GM23338 (cell line): ENCODE results near the gene SYNRG. TPM values are rescaled to one million over a fixed set of nuclear protein-coding genes. Genes with fewer than 3 reads are reported as not detected.

Experiments used
- ATAC-seq: fragments of 200-7000 bp; cut with Tn5 transposase; 3 replicates; pipeline ENCODE4 v1.9.1; 2020
- DNase-seq: peaks from one replicate; pipeline ENCODE4 v3.0.0-alpha.2; 2015; ENCODE audit warnings: low spot score
- H2AFZ ChIP-seq: fragments of 200-600 bp; sonication (generic); 2 replicates; pipeline ENCODE4 v1.8.0; 2016; ENCODE audit warnings: antibody characterized with exemption, mild to moderate bottlenecking, moderate library complexity
- H3F3A ChIP-seq: fragments of 200-600 bp; sonication (generic); replicated peaks from 2 replicates; pipeline ENCODE4 v1.8.0; 2017; ENCODE audit warnings: antibody characterized with exemption, mixed run types, low read depth
- H3K27ac ChIP-seq: fragments of 200-600 bp; sonication (generic); 2 replicates; pipeline ENCODE4 v1.6.1; 2016; ENCODE audit warnings: low read depth
- H3K27me3 ChIP-seq: fragments of 200-600 bp; sonication (generic); 2 replicates; pipeline ENCODE4 v1.8.0; 2016; ENCODE audit warnings: mild to moderate bottlenecking, mixed run types, moderate library complexity; ENCODE audit not compliant: insufficient read depth
- H3K36me3 ChIP-seq: fragments of 200-600 bp; sonication (generic); 2 replicates; pipeline ENCODE4 v1.8.0; 2016; ENCODE audit warnings: mild to moderate bottlenecking; ENCODE audit not compliant: insufficient read depth
- H3K4me1 ChIP-seq: fragments of 200-600 bp; sonication (generic); 2 replicates; pipeline ENCODE4 v1.8.0; 2016; ENCODE audit warnings: mild to moderate bottlenecking, moderate library complexity; ENCODE audit not compliant: insufficient read depth
- H3K4me2 ChIP-seq: fragments of 200-600 bp; sonication (generic); 2 replicates; pipeline ENCODE4 v1.7.1; 2017; ENCODE audit warnings: mixed run types
- H3K4me3 ChIP-seq: fragments of 200-600 bp; sonication (generic); 2 replicates; pipeline ENCODE4 v1.6.1; 2016; ENCODE audit warnings: mixed run types
- H3K79me2 ChIP-seq: fragments of 200-600 bp; sonication (generic); replicated peaks from 2 replicates; pipeline ENCODE4 v1.8.0; 2017; ENCODE audit warnings: mild to moderate bottlenecking; ENCODE audit not compliant: insufficient read depth
- H3K9me2 ChIP-seq: fragments of 200-600 bp; sonication (generic); 2 replicates; pipeline ENCODE4 v1.8.0; 2017; ENCODE audit not compliant: insufficient read depth
- H4K20me1 ChIP-seq: fragments of 200-600 bp; sonication (generic); replicated peaks from 2 replicates; pipeline ENCODE4 v1.8.0; 2017; ENCODE audit warnings: mild to moderate bottlenecking; ENCODE audit not compliant: insufficient read depth
- H3K27ac Mint-ChIP-seq: 2 replicates; pipeline ENCODE4 v1.8.0; 2020; ENCODE audit warnings: inconsistent platforms, mild to moderate bottlenecking, moderate library complexity, mixed read lengths
- H3K27me3 Mint-ChIP-seq: 3 replicates; pipeline ENCODE4 v1.8.0; 2022; ENCODE audit warnings: low read depth, mild to moderate bottlenecking, moderate library complexity, mixed read lengths, inconsistent platforms; ENCODE audit not compliant: insufficient read depth, poor library complexity
- H3K36me3 Mint-ChIP-seq: 3 replicates; pipeline ENCODE4 v1.8.0; 2021; ENCODE audit warnings: low read depth, mild to moderate bottlenecking, inconsistent platforms, moderate library complexity, mixed read lengths
- H3K4me1 Mint-ChIP-seq: 3 replicates; pipeline ENCODE4 v1.8.0; 2020; ENCODE audit warnings: mild to moderate bottlenecking, inconsistent platforms, mixed read lengths
- H3K4me3 Mint-ChIP-seq: 3 replicates; pipeline ENCODE4 v1.8.0; 2021; ENCODE audit warnings: moderate library complexity, mild to moderate bottlenecking, inconsistent platforms, mixed read lengths
- H3K9me3 Mint-ChIP-seq: 3 replicates; pipeline ENCODE4 v1.8.0; 2020; ENCODE audit warnings: moderate library complexity, mild to moderate bottlenecking, inconsistent platforms, mixed read lengths
- CREB1 ChIP-seq: fragments of 250-450 bp; sonication (Bioruptor Pico); IDR thresholded peaks from 2 replicates; pipeline ENCODE4 v1.5.0; 2020; ENCODE audit warnings: low read depth, mild to moderate bottlenecking, moderate library complexity
- EZH2 ChIP-seq: fragments of 200-600 bp; sonication (generic); IDR thresholded peaks from one replicate; pipeline ENCODE4 v1.8.0; 2017; ENCODE audit warnings: antibody characterized with exemption, mild to moderate bottlenecking, low read depth; ENCODE audit not compliant: unreplicated experiment
- EZH2phosphoT487 ChIP-seq: fragments of 200-600 bp; sonication (generic); IDR thresholded peaks from one replicate; pipeline ENCODE4 v1.8.1; 2018; ENCODE audit warnings: antibody characterized with exemption; ENCODE audit not compliant: unreplicated experiment
- JUNB ChIP-seq: IDR thresholded peaks from one replicate; pipeline ENCODE4 v1.6.1; 2016; ENCODE audit warnings: antibody characterized with exemption; ENCODE audit not compliant: unreplicated experiment
- NANOG ChIP-seq: IDR thresholded peaks from 2 replicates; pipeline ENCODE4 v1.6.1; 2016; ENCODE audit warnings: antibody characterized with exemption, borderline replicate concordance
- POLR2AphosphoS5 ChIP-seq: IDR thresholded peaks from 2 replicates; pipeline ENCODE4 v1.6.1; 2016; ENCODE audit warnings: antibody characterized with exemption, low read depth
- STAT1 ChIP-seq: IDR thresholded peaks from one replicate; pipeline ENCODE4 v1.6.1; 2016; ENCODE audit warnings: antibody characterized with exemption; ENCODE audit not compliant: unreplicated experiment
- ZNF114 ChIP-seq: fragments of 250-450 bp; sonication (Bioruptor Pico); IDR thresholded peaks from 2 replicates; pipeline ENCODE4 v1.5.0; 2020; ENCODE audit warnings: mild to moderate bottlenecking, moderate library complexity
- ZNF331 ChIP-seq: fragments of 250-450 bp; sonication (Bioruptor Pico); IDR thresholded peaks from 2 replicates; pipeline ENCODE4 v1.5.0; 2020; ENCODE audit warnings: low read depth, mild to moderate bottlenecking, moderate library complexity
- polyA plus RNA-seq: library from polyadenylated mRNA; unstranded; fragments of >200 nt; fragmentation: Nextera tagmentation; extraction: Ambion mirVana; gene quantifications from 2 replicates; pipeline ENCODE4 v1.2.1, GENCODE V29; 2016
- total RNA-seq: library from RNA; depleted of rRNA; stranded (reverse); fragments of >200 nt; shearing (Covaris generic); gene quantifications from 2 replicates; pipeline ENCODE4 v1.2.3, GENCODE V29; 2014
- TF ChIP-seq, protein P1 (sequence below): IDR thresholded peaks from one replicate; pipeline ENCODE4 v1.6.1; 2018; ENCODE audit warnings: antibody characterized with exemption; ENCODE audit not compliant: unreplicated experiment
- TF ChIP-seq, protein P2 (sequence below): fragments of 250-450 bp; sonication (Bioruptor Pico); IDR thresholded peaks from 2 replicates; pipeline ENCODE4 v1.5.0; 2020; ENCODE audit warnings: mild to moderate bottlenecking, moderate library complexity
- TF ChIP-seq, protein P3 (sequence below), 2 experiments: fragments of 200-600 bp in 1 of 2; sonication (generic) in 1 of 2; conservative IDR thresholded peaks; 2 replicates each; pipeline versions ENCODE4 v1.5.1 to v1.6.1; 2016 to 2017; ENCODE audit warnings: antibody characterized with exemption in 2 of 2, low read depth in 2 of 2, mild to moderate bottlenecking in 2 of 2, moderate library complexity in 1 of 2
- TF ChIP-seq, protein P4 (sequence below): IDR thresholded peaks from 2 replicates; pipeline ENCODE4 v1.6.1; 2016; ENCODE audit warnings: antibody characterized with exemption

Gene SYNRG
- total and polyA plus RNA-seq, 2 experiments from 2014 or later = 18.6 to 22.6 TPM

DNA sequence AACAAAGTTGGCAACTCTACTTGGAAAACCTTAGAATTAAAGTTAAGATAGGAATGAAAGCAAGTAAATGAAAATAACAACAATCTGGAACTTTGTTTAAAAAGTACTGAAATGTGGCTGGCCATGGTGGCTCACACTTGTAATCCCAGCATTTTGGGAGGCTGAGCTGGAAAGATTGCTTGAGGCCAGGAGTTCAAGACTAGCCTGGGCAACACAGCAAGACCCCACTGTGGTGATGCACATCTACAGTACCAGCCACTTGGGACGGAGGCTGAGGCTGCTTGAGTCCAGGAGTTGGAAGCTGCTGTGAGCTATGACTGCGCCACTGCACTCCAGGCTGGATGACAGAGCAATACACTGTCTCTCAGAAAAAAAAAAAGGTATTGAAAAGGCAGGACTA, 51.7 kb downstream of the SYNRG start:
- Histone ChIP-seq H2AFZ (no peak overlapping the region), H3K27ac (no peak overlapping the region), H3K4me1 (peaks cover 13% of the 10 kb centered on the region), H3K4me3 (no peak overlapping the region), H4K20me1 (no peaks in the 10 kb centered on the region), H3F3A (no peaks in the 10 kb centered on the region), H3K79me2 (no peaks in the 10 kb centered on the region), H3K27me3 (no peaks in the 10 kb centered on the region), H3K36me3 (0 out of 2 replicates have a peak, but pooled peaks cover 2% of the 10 kb centered on the region), H3K9me2 (no peaks in the 10 kb centered on the region), H3K4me2 (no peak overlapping the region)
- ATAC-seq (no peak), DNase-seq (no peak)
- Mint-ChIP-seq H3K36me3 (peaks cover 18% of the 10 kb centered on the region; the same call in 2 of the 3 replicates), H3K27me3 (no peaks in the 10 kb centered on the region), H3K27ac (no peak overlapping the region), H3K4me1 (peaks cover 11% of the 10 kb centered on the region), H3K9me3 (no peaks in the 10 kb centered on the region), H3K4me3 (no peak overlapping the region)
- TF ChIP-seq, protein P1, sequence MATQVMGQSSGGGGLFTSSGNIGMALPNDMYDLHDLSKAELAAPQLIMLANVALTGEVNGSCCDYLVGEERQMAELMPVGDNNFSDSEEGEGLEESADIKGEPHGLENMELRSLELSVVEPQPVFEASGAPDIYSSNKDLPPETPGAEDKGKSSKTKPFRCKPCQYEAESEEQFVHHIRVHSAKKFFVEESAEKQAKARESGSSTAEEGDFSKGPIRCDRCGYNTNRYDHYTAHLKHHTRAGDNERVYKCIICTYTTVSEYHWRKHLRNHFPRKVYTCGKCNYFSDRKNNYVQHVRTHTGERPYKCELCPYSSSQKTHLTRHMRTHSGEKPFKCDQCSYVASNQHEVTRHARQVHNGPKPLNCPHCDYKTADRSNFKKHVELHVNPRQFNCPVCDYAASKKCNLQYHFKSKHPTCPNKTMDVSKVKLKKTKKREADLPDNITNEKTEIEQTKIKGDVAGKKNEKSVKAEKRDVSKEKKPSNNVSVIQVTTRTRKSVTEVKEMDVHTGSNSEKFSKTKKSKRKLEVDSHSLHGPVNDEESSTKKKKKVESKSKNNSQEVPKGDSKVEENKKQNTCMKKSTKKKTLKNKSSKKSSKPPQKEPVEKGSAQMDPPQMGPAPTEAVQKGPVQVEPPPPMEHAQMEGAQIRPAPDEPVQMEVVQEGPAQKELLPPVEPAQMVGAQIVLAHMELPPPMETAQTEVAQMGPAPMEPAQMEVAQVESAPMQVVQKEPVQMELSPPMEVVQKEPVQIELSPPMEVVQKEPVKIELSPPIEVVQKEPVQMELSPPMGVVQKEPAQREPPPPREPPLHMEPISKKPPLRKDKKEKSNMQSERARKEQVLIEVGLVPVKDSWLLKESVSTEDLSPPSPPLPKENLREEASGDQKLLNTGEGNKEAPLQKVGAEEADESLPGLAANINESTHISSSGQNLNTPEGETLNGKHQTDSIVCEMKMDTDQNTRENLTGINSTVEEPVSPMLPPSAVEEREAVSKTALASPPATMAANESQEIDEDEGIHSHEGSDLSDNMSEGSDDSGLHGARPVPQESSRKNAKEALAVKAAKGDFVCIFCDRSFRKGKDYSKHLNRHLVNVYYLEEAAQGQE = no peak
- TF ChIP-seq EZH2 = no peak
- TF ChIP-seq ZNF331 (CRISPR knock-in tag) = no peak
- TF ChIP-seq ZNF114 (CRISPR knock-in tag) = no peak
- TF ChIP-seq POLR2AphosphoS5 = no peak
- TF ChIP-seq, protein P2, sequence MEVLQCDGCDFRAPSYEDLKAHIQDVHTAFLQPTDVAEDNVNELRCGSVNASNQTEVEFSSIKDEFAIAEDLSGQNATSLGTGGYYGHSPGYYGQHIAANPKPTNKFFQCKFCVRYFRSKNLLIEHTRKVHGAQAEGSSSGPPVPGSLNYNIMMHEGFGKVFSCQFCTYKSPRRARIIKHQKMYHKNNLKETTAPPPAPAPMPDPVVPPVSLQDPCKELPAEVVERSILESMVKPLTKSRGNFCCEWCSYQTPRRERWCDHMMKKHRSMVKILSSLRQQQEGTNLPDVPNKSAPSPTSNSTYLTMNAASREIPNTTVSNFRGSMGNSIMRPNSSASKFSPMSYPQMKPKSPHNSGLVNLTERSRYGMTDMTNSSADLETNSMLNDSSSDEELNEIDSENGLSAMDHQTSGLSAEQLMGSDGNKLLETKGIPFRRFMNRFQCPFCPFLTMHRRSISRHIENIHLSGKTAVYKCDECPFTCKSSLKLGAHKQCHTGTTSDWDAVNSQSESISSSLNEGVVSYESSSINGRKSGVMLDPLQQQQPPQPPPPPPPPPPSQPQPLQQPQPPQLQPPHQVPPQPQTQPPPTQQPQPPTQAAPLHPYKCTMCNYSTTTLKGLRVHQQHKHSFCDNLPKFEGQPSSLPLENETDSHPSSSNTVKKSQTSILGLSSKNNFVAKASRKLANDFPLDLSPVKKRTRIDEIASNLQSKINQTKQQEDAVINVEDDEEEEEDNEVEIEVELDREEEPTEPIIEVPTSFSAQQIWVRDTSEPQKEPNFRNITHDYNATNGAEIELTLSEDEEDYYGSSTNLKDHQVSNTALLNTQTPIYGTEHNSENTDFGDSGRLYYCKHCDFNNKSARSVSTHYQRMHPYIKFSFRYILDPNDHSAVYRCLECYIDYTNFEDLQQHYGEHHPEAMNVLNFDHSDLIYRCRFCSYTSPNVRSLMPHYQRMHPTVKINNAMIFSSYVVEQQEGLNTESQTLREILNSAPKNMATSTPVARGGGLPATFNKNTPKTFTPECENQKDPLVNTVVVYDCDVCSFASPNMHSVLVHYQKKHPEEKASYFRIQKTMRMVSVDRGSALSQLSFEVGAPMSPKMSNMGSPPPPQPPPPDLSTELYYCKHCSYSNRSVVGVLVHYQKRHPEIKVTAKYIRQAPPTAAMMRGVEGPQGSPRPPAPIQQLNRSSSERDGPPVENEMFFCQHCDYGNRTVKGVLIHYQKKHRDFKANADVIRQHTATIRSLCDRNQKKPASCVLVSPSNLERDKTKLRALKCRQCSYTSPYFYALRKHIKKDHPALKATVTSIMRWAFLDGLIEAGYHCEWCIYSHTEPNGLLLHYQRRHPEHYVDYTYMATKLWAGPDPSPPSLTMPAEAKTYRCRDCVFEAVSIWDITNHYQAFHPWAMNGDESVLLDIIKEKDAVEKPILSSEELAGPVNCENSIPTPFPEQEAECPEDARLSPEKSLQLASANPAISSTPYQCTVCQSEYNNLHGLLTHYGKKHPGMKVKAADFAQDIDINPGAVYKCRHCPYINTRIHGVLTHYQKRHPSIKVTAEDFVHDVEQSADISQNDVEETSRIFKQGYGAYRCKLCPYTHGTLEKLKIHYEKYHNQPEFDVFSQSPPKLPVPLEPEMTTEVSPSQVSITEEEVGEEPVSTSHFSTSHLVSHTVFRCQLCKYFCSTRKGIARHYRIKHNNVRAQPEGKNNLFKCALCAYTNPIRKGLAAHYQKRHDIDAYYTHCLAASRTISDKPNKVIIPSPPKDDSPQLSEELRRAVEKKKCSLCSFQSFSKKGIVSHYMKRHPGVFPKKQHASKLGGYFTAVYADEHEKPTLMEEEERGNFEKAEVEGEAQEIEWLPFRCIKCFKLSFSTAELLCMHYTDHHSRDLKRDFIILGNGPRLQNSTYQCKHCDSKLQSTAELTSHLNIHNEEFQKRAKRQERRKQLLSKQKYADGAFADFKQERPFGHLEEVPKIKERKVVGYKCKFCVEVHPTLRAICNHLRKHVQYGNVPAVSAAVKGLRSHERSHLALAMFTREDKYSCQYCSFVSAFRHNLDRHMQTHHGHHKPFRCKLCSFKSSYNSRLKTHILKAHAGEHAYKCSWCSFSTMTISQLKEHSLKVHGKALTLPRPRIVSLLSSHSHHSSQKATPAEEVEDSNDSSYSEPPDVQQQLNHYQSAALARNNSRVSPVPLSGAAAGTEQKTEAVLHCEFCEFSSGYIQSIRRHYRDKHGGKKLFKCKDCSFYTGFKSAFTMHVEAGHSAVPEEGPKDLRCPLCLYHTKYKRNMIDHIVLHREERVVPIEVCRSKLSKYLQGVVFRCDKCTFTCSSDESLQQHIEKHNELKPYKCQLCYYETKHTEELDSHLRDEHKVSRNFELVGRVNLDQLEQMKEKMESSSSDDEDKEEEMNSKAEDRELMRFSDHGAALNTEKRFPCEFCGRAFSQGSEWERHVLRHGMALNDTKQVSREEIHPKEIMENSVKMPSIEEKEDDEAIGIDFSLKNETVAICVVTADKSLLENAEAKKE = no peak
- TF ChIP-seq NANOG = no peak
- no peak for TF ChIP-seq JUNB
- TF ChIP-seq EZH2phosphoT487 = no peak
- TF ChIP-seq CREB1 (CRISPR knock-in tag) = no peak
- TF ChIP-seq, protein P3, sequence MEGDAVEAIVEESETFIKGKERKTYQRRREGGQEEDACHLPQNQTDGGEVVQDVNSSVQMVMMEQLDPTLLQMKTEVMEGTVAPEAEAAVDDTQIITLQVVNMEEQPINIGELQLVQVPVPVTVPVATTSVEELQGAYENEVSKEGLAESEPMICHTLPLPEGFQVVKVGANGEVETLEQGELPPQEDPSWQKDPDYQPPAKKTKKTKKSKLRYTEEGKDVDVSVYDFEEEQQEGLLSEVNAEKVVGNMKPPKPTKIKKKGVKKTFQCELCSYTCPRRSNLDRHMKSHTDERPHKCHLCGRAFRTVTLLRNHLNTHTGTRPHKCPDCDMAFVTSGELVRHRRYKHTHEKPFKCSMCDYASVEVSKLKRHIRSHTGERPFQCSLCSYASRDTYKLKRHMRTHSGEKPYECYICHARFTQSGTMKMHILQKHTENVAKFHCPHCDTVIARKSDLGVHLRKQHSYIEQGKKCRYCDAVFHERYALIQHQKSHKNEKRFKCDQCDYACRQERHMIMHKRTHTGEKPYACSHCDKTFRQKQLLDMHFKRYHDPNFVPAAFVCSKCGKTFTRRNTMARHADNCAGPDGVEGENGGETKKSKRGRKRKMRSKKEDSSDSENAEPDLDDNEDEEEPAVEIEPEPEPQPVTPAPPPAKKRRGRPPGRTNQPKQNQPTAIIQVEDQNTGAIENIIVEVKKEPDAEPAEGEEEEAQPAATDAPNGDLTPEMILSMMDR (conservative IDR thresholded peaks at IDR 0.05; ENCODE audit: low read depth in 2 of 2) = no peak
- no peak for TF ChIP-seq STAT1
- TF ChIP-seq, protein P4, sequence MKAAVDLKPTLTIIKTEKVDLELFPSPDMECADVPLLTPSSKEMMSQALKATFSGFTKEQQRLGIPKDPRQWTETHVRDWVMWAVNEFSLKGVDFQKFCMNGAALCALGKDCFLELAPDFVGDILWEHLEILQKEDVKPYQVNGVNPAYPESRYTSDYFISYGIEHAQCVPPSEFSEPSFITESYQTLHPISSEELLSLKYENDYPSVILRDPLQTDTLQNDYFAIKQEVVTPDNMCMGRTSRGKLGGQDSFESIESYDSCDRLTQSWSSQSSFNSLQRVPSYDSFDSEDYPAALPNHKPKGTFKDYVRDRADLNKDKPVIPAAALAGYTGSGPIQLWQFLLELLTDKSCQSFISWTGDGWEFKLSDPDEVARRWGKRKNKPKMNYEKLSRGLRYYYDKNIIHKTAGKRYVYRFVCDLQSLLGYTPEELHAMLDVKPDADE = no peak
